ENCODE measurements around the gene NTM. TPM values are rescaled to one million over a fixed set of nuclear protein-coding genes. Genes with fewer than 3 reads are reported as not detected.

Gene NTM
- total RNA-seq, 1 experiment from 2014 or later, result not detected

DNA sequence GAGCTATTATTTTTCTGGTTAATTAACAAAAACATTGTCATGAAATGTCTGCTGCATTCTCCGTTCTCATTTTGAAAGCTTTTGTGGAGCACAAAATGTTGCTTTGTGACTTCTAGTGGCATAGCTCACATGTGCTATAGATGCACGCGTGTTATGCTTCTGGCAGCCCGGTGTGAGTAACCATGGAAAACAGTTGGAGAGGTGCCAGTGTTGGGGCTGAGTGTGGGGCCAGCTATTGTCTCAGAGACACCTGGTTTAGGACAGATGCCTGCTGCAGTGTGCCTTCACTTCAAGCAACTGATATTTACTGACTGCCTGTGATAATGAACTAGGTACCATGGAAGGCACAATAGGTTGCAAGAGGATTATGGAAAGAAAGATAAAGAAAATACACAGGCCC, 760.6 kb downstream of the NTM start:
- no peaks in the 10 kb centered on the region for H3K79me2 ChIP-seq (ENCODE audit: insufficient read depth, low read length)
- H3K9me3 ChIP-seq (ENCODE audit: control insufficient read depth in 1 of 2, insufficient read depth in 1 of 2, low read depth in 1 of 2, low read length in 2 of 2), result peaks cover 0 to 17% of the 10 kb centered on the region in 2 experiments; a peak in 2 of 4 replicates
- no peaks in the 10 kb centered on the region for H3K4me1 ChIP-seq (ENCODE audit: control insufficient read depth in 1 of 2, insufficient read depth in 2 of 2, low read length in 2 of 2)
- no peak for TF ChIP-seq SIN3A (IDR thresholded peaks at IDR 0.05; ENCODE audit: low read depth)
- no peak for TF ChIP-seq ZNF274 (IDR thresholded peaks at IDR 0.05; ENCODE audit: low read depth, low read length)
- TF ChIP-seq YY1 (IDR thresholded peaks at IDR 0.05; ENCODE audit: extremely low read depth, insufficient replicate concordance, low read depth, low read length), result no peak
- no peak for TF ChIP-seq FOSL1 (IDR thresholded peaks at IDR 0.05; ENCODE audit: low read depth)
- no peak for TF ChIP-seq SP1 (IDR thresholded peaks at IDR 0.05; ENCODE audit: low read depth)
- no peak for TF ChIP-seq CTCF (IDR thresholded peaks at IDR 0.05 in 2 of 3, conservative IDR thresholded peaks at IDR 0.05 in 1 of 3; ENCODE audit: borderline replicate concordance in 1 of 3, insufficient read depth in 1 of 3, low read depth in 2 of 3, low read length in 2 of 3)
- no peak overlapping the region for H2AFZ ChIP-seq (ENCODE audit: low read depth, low read length, poor library complexity, severe bottlenecking)
- intact Hi-C loops (cut with micrococcal nuclease), result no loop called here
- no peaks in the 10 kb centered on the region for H3K36me3 ChIP-seq (ENCODE audit: control insufficient read depth in 1 of 2, insufficient read depth in 2 of 2, low read length in 2 of 2)
- H3K27me3 ChIP-seq (ENCODE audit: insufficient read depth, low read length), result no peaks in the 10 kb centered on the region
- CTCF ChIA-PET, result no interaction called here
- BruUV-seq (replicated peaks), result no TSS peak
- H3K4me3 ChIP-seq (replicated peaks in 1 of 2; ENCODE audit: low read depth in 1 of 2, low read length in 2 of 2), result no peak overlapping the region
- no peaks in the 10 kb centered on the region for H4K20me1 ChIP-seq (ENCODE audit: insufficient read depth)
- no peak overlapping the region for H3K4me2 ChIP-seq (ENCODE audit: low read length)
- POLR2A ChIA-PET, result no interaction called here
- H3K9me2 ChIP-seq (ENCODE audit: insufficient read depth), result no peaks in the 10 kb centered on the region
- ATAC-seq (no peak), DNase-seq (ENCODE audit: low read depth, low spot score) (no peak)
- RAD21 ChIA-PET (ENCODE audit: low non-redundant PET in 1 of 2, low total read pairs in 2 of 2, uncharacterized antibody in 2 of 2, unreplicated experiment in 2 of 2), result no interaction called here
- H3K9ac ChIP-seq (ENCODE audit: low read length), result no peak overlapping the region
- no peak overlapping the region for H3K27ac ChIP-seq (ENCODE audit: low read depth, low read length)

DNA sequence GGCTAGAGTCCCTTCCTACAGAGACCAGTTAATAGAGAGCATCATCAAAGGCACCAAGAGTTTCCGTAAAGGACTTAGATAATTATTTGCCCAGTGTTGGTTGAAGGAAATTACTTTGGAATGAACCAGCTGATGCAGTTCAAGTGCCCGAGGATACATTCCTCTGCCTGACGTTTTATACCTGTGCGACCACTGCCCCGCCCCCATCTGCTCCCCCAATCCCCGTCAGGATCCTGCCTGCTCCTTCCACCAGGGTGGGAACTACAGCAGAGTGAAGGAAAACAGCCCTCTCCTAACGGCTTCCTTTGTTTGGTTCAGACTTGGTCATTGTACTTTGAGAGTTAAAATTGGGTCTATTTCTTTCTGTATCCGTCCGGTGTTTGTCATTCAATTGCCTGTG, 761.5 kb downstream of the NTM start:
- no peak overlapping the region for H2AFZ ChIP-seq (ENCODE audit: low read depth, low read length, poor library complexity, severe bottlenecking)
- ChIA-PET CTCF (no interaction called here), POLR2A (no interaction called here), RAD21 (ENCODE audit: low non-redundant PET in 1 of 2, low total read pairs in 2 of 2, uncharacterized antibody in 2 of 2, unreplicated experiment in 2 of 2) (no interaction called here)
- H3K9ac ChIP-seq (ENCODE audit: low read length), result no peak overlapping the region
- H3K27me3 ChIP-seq (ENCODE audit: insufficient read depth, low read length), result no peaks in the 10 kb centered on the region
- intact Hi-C loops (cut with micrococcal nuclease), result no loop called here
- no TSS peak for BruUV-seq (replicated peaks)
- no peaks in the 10 kb centered on the region for H3K4me1 ChIP-seq (ENCODE audit: control insufficient read depth in 1 of 2, insufficient read depth in 2 of 2, low read length in 2 of 2)
- ATAC-seq (no peak), DNase-seq (ENCODE audit: low read depth, low spot score) (no peak)
- no peaks in the 10 kb centered on the region for H3K36me3 ChIP-seq (ENCODE audit: control insufficient read depth in 1 of 2, insufficient read depth in 2 of 2, low read length in 2 of 2)
- no peak overlapping the region for H3K27ac ChIP-seq (ENCODE audit: low read depth, low read length)
- no peaks in the 10 kb centered on the region for H3K79me2 ChIP-seq (ENCODE audit: insufficient read depth, low read length)
- no peaks in the 10 kb centered on the region for H4K20me1 ChIP-seq (ENCODE audit: insufficient read depth)
- no peak overlapping the region for H3K4me2 ChIP-seq (ENCODE audit: low read length)
- no peaks in the 10 kb centered on the region for H3K9me2 ChIP-seq (ENCODE audit: insufficient read depth)
- H3K9me3 ChIP-seq (ENCODE audit: control insufficient read depth in 1 of 2, insufficient read depth in 1 of 2, low read depth in 1 of 2, low read length in 2 of 2), result peaks cover 0 to 19% of the 10 kb centered on the region in 2 experiments; a peak in 2 of 4 replicates
- no peak overlapping the region for H3K4me3 ChIP-seq (replicated peaks in 1 of 2; ENCODE audit: low read depth in 1 of 2, low read length in 2 of 2)
- no peak for TF ChIP-seq SRF (IDR thresholded peaks at IDR 0.05; ENCODE audit: low read depth)
- no peak for TF ChIP-seq REST (IDR thresholded peaks at IDR 0.05; ENCODE audit: low read depth)
- no peak for TF ChIP-seq SIN3A (IDR thresholded peaks at IDR 0.05; ENCODE audit: low read depth)
- no peak for TF ChIP-seq ZBTB33 (IDR thresholded peaks at IDR 0.05; ENCODE audit: extremely low read depth, insufficient replicate concordance, low read length)
- TF ChIP-seq YY1 (IDR thresholded peaks at IDR 0.05; ENCODE audit: extremely low read depth, insufficient replicate concordance, low read depth, low read length), result no peak
- TF ChIP-seq ELF1 (IDR thresholded peaks at IDR 0.05; ENCODE audit: borderline replicate concordance, low read depth), result no peak
- no peak for TF ChIP-seq MAX (IDR thresholded peaks at IDR 0.05)

Data from HCT116 (cell line).